ENCODE results near the gene MAD1L1. TPM values are rescaled to one million over a fixed set of nuclear protein-coding genes. Genes with fewer than 3 reads are reported as not detected.

The MAD1L1 gene
- total RNA-seq, 4 donors from 2014 or later, result 18.4 to 39.1 (median 25.7) TPM

DNA sequence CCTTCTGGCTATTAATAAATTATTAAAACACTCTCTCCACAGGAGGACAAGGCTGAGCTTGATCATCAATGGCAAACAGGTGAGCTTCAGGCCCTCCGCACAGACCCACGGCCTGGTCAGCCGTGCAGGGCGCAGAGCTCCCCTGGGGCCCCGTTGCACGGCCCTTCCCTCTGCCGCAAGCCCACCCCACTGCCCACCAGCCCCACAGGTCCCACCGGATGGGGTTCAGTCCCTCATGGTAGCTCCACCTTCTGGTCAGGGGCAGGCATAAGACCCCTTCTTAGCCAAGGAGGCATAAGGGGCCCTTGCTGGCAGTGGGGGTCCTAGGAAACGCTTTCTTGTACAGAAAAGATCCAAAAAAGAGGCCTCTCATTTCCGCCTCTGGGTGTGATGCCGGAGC lies 84.6 kb downstream of the MAD1L1 start:
- DNase-seq (ENCODE audit: low spot score) (no peak), ATAC-seq (ENCODE audit: low FRiP score) (no peak)
- TF ChIP-seq, protein P1, sequence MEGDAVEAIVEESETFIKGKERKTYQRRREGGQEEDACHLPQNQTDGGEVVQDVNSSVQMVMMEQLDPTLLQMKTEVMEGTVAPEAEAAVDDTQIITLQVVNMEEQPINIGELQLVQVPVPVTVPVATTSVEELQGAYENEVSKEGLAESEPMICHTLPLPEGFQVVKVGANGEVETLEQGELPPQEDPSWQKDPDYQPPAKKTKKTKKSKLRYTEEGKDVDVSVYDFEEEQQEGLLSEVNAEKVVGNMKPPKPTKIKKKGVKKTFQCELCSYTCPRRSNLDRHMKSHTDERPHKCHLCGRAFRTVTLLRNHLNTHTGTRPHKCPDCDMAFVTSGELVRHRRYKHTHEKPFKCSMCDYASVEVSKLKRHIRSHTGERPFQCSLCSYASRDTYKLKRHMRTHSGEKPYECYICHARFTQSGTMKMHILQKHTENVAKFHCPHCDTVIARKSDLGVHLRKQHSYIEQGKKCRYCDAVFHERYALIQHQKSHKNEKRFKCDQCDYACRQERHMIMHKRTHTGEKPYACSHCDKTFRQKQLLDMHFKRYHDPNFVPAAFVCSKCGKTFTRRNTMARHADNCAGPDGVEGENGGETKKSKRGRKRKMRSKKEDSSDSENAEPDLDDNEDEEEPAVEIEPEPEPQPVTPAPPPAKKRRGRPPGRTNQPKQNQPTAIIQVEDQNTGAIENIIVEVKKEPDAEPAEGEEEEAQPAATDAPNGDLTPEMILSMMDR (IDR thresholded peaks at IDR 0.05), result no peak

DNA sequence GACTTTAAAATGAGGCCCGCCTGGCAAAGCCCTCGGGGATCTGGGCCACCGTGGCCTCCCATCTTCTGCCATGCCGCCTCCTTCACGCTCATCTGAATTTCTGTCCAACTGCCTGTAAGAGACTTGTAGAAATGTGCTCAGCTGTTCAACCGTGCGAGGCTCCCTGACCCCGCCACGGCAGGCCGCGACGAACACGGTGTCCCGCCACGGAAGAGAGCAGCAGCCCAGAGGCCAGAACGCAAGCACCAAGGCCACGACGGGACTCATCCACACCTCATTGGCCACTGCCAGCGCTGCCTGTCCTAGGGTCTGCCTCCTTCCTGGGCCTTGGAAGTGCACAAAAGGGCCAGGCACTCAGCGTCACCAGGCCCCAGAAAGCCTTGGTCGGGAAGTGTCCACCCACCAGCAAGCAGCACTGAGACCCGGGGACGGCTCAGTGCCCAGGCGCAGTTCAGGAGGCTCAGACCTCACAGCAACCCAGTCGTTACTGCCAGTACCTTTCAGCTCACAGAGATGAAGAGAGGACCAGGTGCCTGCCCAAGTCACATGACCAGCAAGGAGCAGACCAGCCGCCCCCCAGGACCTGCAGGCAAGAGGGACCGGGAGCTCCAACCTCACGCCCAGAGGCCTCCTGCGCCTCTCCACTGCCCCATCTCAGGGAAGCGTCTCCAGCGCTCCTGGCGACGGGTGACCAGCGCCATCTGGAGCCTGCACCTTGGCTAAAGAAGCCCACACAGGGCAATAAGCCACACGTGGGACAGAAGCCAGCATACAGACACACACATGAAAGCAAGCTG lies 85.9 kb downstream of the MAD1L1 start:
- TF ChIP-seq, protein P1 (IDR thresholded peaks at IDR 0.05), result no peak
- ATAC-seq (ENCODE audit: low FRiP score) (no peak), DNase-seq (ENCODE audit: low spot score) (no peak)

- DNase-seq (ENCODE audit: low spot score) (no peak), ATAC-seq (ENCODE audit: low FRiP score) (no peak)
- TF ChIP-seq, protein P1 (IDR thresholded peaks at IDR 0.05), result no peak
These were observed 86.7 kb downstream of the MAD1L1 start for GRCh38 chr7:2145835-2146580.

GRCh38 chr7:2144926-2145325 lies 87.8 kb downstream of the MAD1L1 start:
- no peak for DNase-seq (ENCODE audit: low spot score)
- TF ChIP-seq, protein P1 (IDR thresholded peaks at IDR 0.05), result no peak
- no peak for ATAC-seq (ENCODE audit: low FRiP score)

GRCh38 chr7:2143981-2144595 lies 88.7 kb downstream of the MAD1L1 start:
- DNase-seq (ENCODE audit: low spot score) (no peak), ATAC-seq (ENCODE audit: low FRiP score) (no peak)
- TF ChIP-seq, protein P1 (IDR thresholded peaks at IDR 0.05), result no peak

GRCh38 chr7:2143450-2143849 lies 89.3 kb downstream of the MAD1L1 start:
- DNase-seq (ENCODE audit: low spot score), result no peak
- TF ChIP-seq, protein P1 (IDR thresholded peaks at IDR 0.05), result no peak
- ATAC-seq (ENCODE audit: low FRiP score), result no peak
